Osteoblast (primary cell): ENCODE results near the gene BRF1. TPM values are rescaled to one million over a fixed set of nuclear protein-coding genes. Genes with fewer than 3 reads are reported as not detected.
A peak's percentile ranks its signal among the peaks of the same experiment; 100 is the strongest.

Source experiments
- DNase-seq: peaks from one replicate; pipeline ENCODE4 v3.0.0; 2011; ENCODE audit warnings: low spot score, mixed read lengths; ENCODE audit not compliant: insufficient read length; ENCODE audit errors: missing footprints
- H2AFZ ChIP-seq: 2 replicates; pipeline ENCODE4 v1.6.0; 2011; ENCODE audit warnings: mild to moderate bottlenecking, low read length
- H3K27ac ChIP-seq: 2 replicates; pipeline ENCODE4 v1.5.1; 2011; ENCODE audit warnings: mild to moderate bottlenecking, low read depth, low read length, moderate library complexity
- H3K27me3 ChIP-seq: 2 replicates; pipeline ENCODE4 v1.6.0; 2012; ENCODE audit warnings: mild to moderate bottlenecking, control low read depth, inconsistent platforms, low read length, moderate library complexity; ENCODE audit not compliant: insufficient read depth
- H3K36me3 ChIP-seq: 2 replicates; pipeline ENCODE4 v1.5.1; 2011; ENCODE audit warnings: mild to moderate bottlenecking, low read length, control low read depth, moderate library complexity; ENCODE audit not compliant: insufficient read depth
- H3K4me1 ChIP-seq: 2 replicates; pipeline ENCODE4 v1.5.1; 2011; ENCODE audit warnings: mild to moderate bottlenecking, low read length, control low read depth, moderate library complexity; ENCODE audit not compliant: insufficient read depth
- H3K4me2 ChIP-seq: 2 replicates; pipeline ENCODE4 v1.6.0; 2011; ENCODE audit warnings: mild to moderate bottlenecking, low read length; ENCODE audit not compliant: insufficient read depth
- H3K4me3 ChIP-seq: fragments of 200-600 bp; sonication (generic); 3 replicates; pipeline ENCODE4 v1.5.1; 2012; ENCODE audit warnings: mild to moderate bottlenecking, low read length, inconsistent platforms; ENCODE audit not compliant: insufficient read depth
- H3K79me2 ChIP-seq: 2 replicates; pipeline ENCODE4 v1.6.0; 2012; ENCODE audit warnings: mild to moderate bottlenecking, low read length, control low read depth, inconsistent platforms; ENCODE audit not compliant: insufficient read depth
- H3K9me3 ChIP-seq: 2 replicates; pipeline ENCODE4 v1.5.1; 2011; ENCODE audit warnings: low read depth, low read length, control low read depth
- H4K20me1 ChIP-seq: 2 replicates; pipeline ENCODE4 v1.6.0; 2012; ENCODE audit warnings: mild to moderate bottlenecking, low read length, control low read depth; ENCODE audit not compliant: insufficient read depth
- CTCF ChIP-seq: IDR thresholded peaks from 2 replicates; pipeline ENCODE4 v1.5.1; 2011; ENCODE audit warnings: mild to moderate bottlenecking, low read depth, low read length, moderate library complexity; ENCODE audit errors: extremely low read depth
- total RNA-seq: library from RNA; depleted of rRNA; stranded (reverse); fragments of >200 nt; gene quantifications from 2 replicates; pipeline ENCODE4 v1.2.3, GENCODE V29; 2012

The BRF1 gene
- total RNA-seq, 1 donor = 34.4 TPM

- no peak overlapping the region for H3K27ac ChIP-seq
- no peak overlapping the region for H3K4me3 ChIP-seq
- no peaks in the 10 kb centered on the region for H3K36me3 ChIP-seq
- no peaks in the 10 kb centered on the region for H3K79me2 ChIP-seq
- DNase-seq = no peak
- H3K4me2 ChIP-seq = no peak overlapping the region
- no peaks in the 10 kb centered on the region for H3K4me1 ChIP-seq
- no peaks in the 10 kb centered on the region for H4K20me1 ChIP-seq
- H3K27me3 ChIP-seq = peaks cover 4% of the 10 kb centered on the region
- no peak for TF ChIP-seq CTCF
- H2AFZ ChIP-seq = no peak overlapping the region
- no peaks in the 10 kb centered on the region for H3K9me3 ChIP-seq
Observed at GRCh38 chr14:105182296-105183020, 118.3 kb downstream of the BRF1 start.

- Histone ChIP-seq H2AFZ (no peak overlapping the region), H3K4me1 (no peaks in the 10 kb centered on the region), H3K79me2 (no peaks in the 10 kb centered on the region), H3K9me3 (no peaks in the 10 kb centered on the region), H3K4me2 (no peak overlapping the region), H4K20me1 (no peaks in the 10 kb centered on the region), H3K4me3 (no peak overlapping the region), H3K36me3 (no peaks in the 10 kb centered on the region), H3K27ac (no peak overlapping the region), H3K27me3 (peaks cover 4% of the 10 kb centered on the region)
- DNase-seq = no peak
- TF ChIP-seq CTCF = no peak
Observed at GRCh38 chr14:105181549-105182295, 119.1 kb downstream of the BRF1 start.

- H3K27ac ChIP-seq = no peak within 1 kb of the TSS
- H3K27me3 ChIP-seq = peaks cover 4% of the 10 kb centered on the region
- H3K79me2 ChIP-seq = no peaks in the 10 kb centered on the region
- TF ChIP-seq CTCF = no peak
- H3K36me3 ChIP-seq = no peaks in the 10 kb centered on the region
- DNase-seq = peak; percentile 100
- no peaks in the 10 kb centered on the region for H3K9me3 ChIP-seq
- H3K4me1 ChIP-seq = no peaks in the 10 kb centered on the region
- peak within 1 kb of the TSS; percentile 67 for H3K4me2 ChIP-seq
- no peak within 1 kb of the TSS for H2AFZ ChIP-seq
- no peaks in the 10 kb centered on the region for H4K20me1 ChIP-seq
- H3K4me3 ChIP-seq = peak within 1 kb of the TSS; percentile 62
Observed at GRCh38 chr14:105180592-105181548, 119.9 kb downstream of the BRF1 start, which contains the start of gene NUDT14. NUDT14 (minus strand) TSS chr14:105181312; CDS start chr14:105181209, 103 bp downstream.
